WERI-Rb-1 (cell line): Measurements from ENCODE around the gene STAU1.
A peak's percentile ranks its signal among the peaks of the same experiment; 100 is the strongest.
"Not testable (repeated sequence)": the region's sequence is repeated elsewhere in the genome, so short reads cannot be mapped to it uniquely, and the experiment has no call there.

Source experiments
- DNase-seq: peaks from one replicate; pipeline ENCODE4 v3.0.0-alpha.2; 2020
- H3K27ac ChIP-seq: fragments of 250-450 bp; sonication (Bioruptor Pico); 2 replicates; pipeline ENCODE4 v1.5.1; 2020; ENCODE audit warnings: mild to moderate bottlenecking, moderate library complexity
- H3K27me3 ChIP-seq: fragments of 250-450 bp; sonication (Bioruptor Pico); 2 replicates; pipeline ENCODE4 v1.5.1; 2021; ENCODE audit warnings: mild to moderate bottlenecking, low read depth, moderate library complexity; ENCODE audit not compliant: insufficient read depth, severe bottlenecking
- H3K36me3 ChIP-seq: fragments of 250-450 bp; sonication (Bioruptor Pico); 2 replicates; pipeline ENCODE4 v1.5.1; 2020; ENCODE audit warnings: mild to moderate bottlenecking, moderate library complexity
- H3K4me3 ChIP-seq: 2 replicates; pipeline ENCODE4 v1.5.1; 2011; ENCODE audit warnings: low read depth, mild to moderate bottlenecking, control low read depth, low read length
- H3K9me3 ChIP-seq: fragments of 250-450 bp; sonication (Bioruptor Pico); 2 replicates; pipeline ENCODE4 v1.5.1; 2021; ENCODE audit warnings: mild to moderate bottlenecking, moderate library complexity; ENCODE audit not compliant: severe bottlenecking
- CTCF ChIP-seq: IDR thresholded peaks from 2 replicates; pipeline ENCODE4 v1.5.1; 2011; ENCODE audit warnings: low read depth, mild to moderate bottlenecking, control low read depth, inconsistent platforms, low read length

The STAU1 gene

GRCh38 chr20:49112596-49113274 lies 75.4 kb downstream of the STAU1 start:
- TF ChIP-seq CTCF = no peak
- peaks cover 53% of the 10 kb centered on the region for H3K36me3 ChIP-seq

GRCh38 chr20:49110767-49111694 lies 77.1 kb downstream of the STAU1 start:
- no peak for TF ChIP-seq CTCF
- Histone ChIP-seq H3K27me3 (no peaks in the 10 kb centered on the region), H3K27ac (no peak overlapping the region), H3K36me3 (peaks cover 41% of the 10 kb centered on the region), H3K4me3 (no peak overlapping the region), H3K9me3 (no peaks in the 10 kb centered on the region)
- no peak for DNase-seq

More at GRCh38 chr20:49112596-49113274, 75.4 kb downstream of the STAU1 start:
- no peak for DNase-seq
- no peaks in the 10 kb centered on the region for H3K9me3 ChIP-seq
- no peak overlapping the region for H3K4me3 ChIP-seq
- no peak overlapping the region for H3K27ac ChIP-seq
- no peaks in the 10 kb centered on the region for H3K27me3 ChIP-seq

GRCh38 chr20:49106328-49106727 lies 81.8 kb downstream of the STAU1 start:
- H3K9me3 ChIP-seq = no peaks in the 10 kb centered on the region
- TF ChIP-seq CTCF = no peak
- H3K36me3 ChIP-seq = peaks cover 46% of the 10 kb centered on the region
- DNase-seq = no peak
- no peaks in the 10 kb centered on the region for H3K27me3 ChIP-seq
- H3K27ac ChIP-seq = no peak overlapping the region
- no peak overlapping the region for H3K4me3 ChIP-seq

DNA sequence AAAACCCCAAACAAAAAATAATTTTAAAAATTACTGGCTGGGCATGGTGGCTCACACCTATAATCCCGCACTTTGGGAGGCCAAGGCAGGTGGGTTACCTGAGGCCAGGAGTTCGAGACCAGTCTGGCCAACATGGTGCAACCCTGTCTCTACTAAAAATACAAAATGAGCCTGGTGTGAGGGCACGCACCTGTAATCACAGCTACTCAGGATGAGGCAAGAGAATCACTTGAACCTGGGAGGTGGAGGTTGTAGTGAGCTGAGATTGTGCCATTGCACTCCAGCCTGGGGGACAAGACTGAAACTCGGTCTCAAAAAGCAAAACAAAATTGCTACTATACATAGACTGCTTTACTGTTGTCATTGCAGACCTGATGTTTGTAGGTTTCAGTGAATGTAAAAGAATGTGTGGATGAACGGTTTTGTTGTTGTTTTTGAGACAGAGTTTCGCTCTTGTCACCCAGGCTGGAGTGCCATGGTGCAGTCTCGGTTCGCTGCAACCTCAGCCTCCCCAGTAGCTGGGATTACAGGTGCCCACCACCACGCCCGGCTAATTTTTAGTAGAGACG lies 83.1 kb downstream of the STAU1 start:
- H3K36me3 ChIP-seq = peaks cover 57% of the 10 kb centered on the region
- not testable (repeated sequence) for H3K27ac ChIP-seq, H3K9me3 ChIP-seq, H3K4me3 ChIP-seq, H3K27me3 ChIP-seq, DNase-seq

GRCh38 chr20:49104365-49104648 lies 83.8 kb downstream of the STAU1 start:
- no peak overlapping the region for H3K4me3 ChIP-seq
- DNase-seq = peak; percentile 20
- no peaks in the 10 kb centered on the region for H3K9me3 ChIP-seq
- no peak overlapping the region for H3K27ac ChIP-seq
- H3K27me3 ChIP-seq = no peaks in the 10 kb centered on the region
- peaks cover 61% of the 10 kb centered on the region for H3K36me3 ChIP-seq
- no peak for TF ChIP-seq CTCF

- H3K36me3 ChIP-seq = peaks cover 66% of the 10 kb centered on the region
- H3K27ac ChIP-seq = no peak overlapping the region
- H3K9me3 ChIP-seq = no peaks in the 10 kb centered on the region
- DNase-seq = no peak
- no peaks in the 10 kb centered on the region for H3K27me3 ChIP-seq
- H3K4me3 ChIP-seq = no peak overlapping the region
- TF ChIP-seq CTCF = no peak
Measured at GRCh38 chr20:49103647-49104364, 84.3 kb downstream of the STAU1 start.
